Liver (tissue), 9 donors: ENCODE results near the gene DCUN1D2. TPM values are rescaled to one million over a fixed set of nuclear protein-coding genes. Genes with fewer than 3 reads are reported as not detected.

Source experiments
- DNase-seq: peaks from one replicate; pipeline ENCODE4 v3.0.0-alpha.2; 2017; ENCODE audit warnings: low spot score
- H3K27ac ChIP-seq, 2 donors: one replicate each; pipeline ENCODE4 v1.7.0; 2013; ENCODE audit warnings: inconsistent platforms in 2 of 2, low read length in 2 of 2, control low read depth in 1 of 2, low read depth in 1 of 2, mild to moderate bottlenecking in 1 of 2
- H3K27me3 ChIP-seq, 4 donors: one replicate each; pipeline versions ENCODE4 v1.6.1 to v1.7.0; 2013; ENCODE audit warnings: low read length in 3 of 4, inconsistent platforms in 1 of 4, mild to moderate bottlenecking in 1 of 4, moderate library complexity in 1 of 4; ENCODE audit not compliant: control insufficient read depth in 4 of 4, insufficient read depth in 4 of 4
- H3K36me3 ChIP-seq, 4 donors: one replicate each; pipeline versions ENCODE4 v1.6.1 to v1.7.0; 2013; ENCODE audit warnings: low read length in 3 of 4, mild to moderate bottlenecking in 3 of 4, low read depth in 1 of 4, moderate library complexity in 1 of 4; ENCODE audit not compliant: control insufficient read depth in 4 of 4, insufficient read depth in 3 of 4
- H3K4me1 ChIP-seq, 4 donors: one replicate each; pipeline versions ENCODE4 v1.6.1 to v1.7.0; 2013; ENCODE audit warnings: low read length in 3 of 4, mild to moderate bottlenecking in 3 of 4, moderate library complexity in 1 of 4; ENCODE audit not compliant: control insufficient read depth in 4 of 4, insufficient read depth in 4 of 4
- H3K4me3 ChIP-seq, 3 donors: one replicate each; pipeline versions ENCODE4 v1.6.1 to v1.7.0; 2013; ENCODE audit warnings: low read length in 3 of 3, control low read depth in 1 of 3, low read depth in 1 of 3, mild to moderate bottlenecking in 1 of 3
- H3K9ac ChIP-seq, 2 donors: one replicate each; pipeline ENCODE4 v1.7.0; 2013; ENCODE audit warnings: low read length in 2 of 2, mild to moderate bottlenecking in 2 of 2, moderate library complexity in 2 of 2, control low read depth in 1 of 2, low read depth in 1 of 2
- H3K9me3 ChIP-seq, 4 donors: one replicate each; pipeline versions ENCODE4 v1.6.1 to v1.7.0; 2013; ENCODE audit warnings: low read length in 3 of 4; ENCODE audit not compliant: control insufficient read depth in 4 of 4
- CTCF ChIP-seq: fragments of 150-350 bp; IDR thresholded peaks from 2 replicates; pipeline ENCODE4 v1.5.1; 2017; ENCODE audit warnings: improper control_type of control experiment, low read depth, low read length; ENCODE audit not compliant: missing input control
- EGR1 ChIP-seq, 2 donors: IDR thresholded peaks; 2 replicates each; pipeline ENCODE4 v1.6.1; 2016 to 2018; ENCODE audit warnings: antibody characterized with exemption in 2 of 2, low read depth in 2 of 2
- FOXA1 ChIP-seq: IDR thresholded peaks from 2 replicates; pipeline ENCODE4 v1.6.1; 2016; ENCODE audit warnings: antibody characterized with exemption
- FOXA2 ChIP-seq: IDR thresholded peaks from 2 replicates; pipeline ENCODE4 v1.6.1; 2016; ENCODE audit warnings: antibody characterized with exemption
- GABPA ChIP-seq, 2 donors: IDR thresholded peaks in 1 of 2; conservative IDR thresholded peaks in 1 of 2; 2 replicates each; pipeline ENCODE4 v1.6.1; 2016; ENCODE audit warnings: antibody characterized with exemption in 2 of 2, mild to moderate bottlenecking in 1 of 2, moderate library complexity in 1 of 2
- HNF4A ChIP-seq, 2 donors: conservative IDR thresholded peaks; 2 replicates each; pipeline ENCODE4 v1.6.1; 2016; ENCODE audit warnings: antibody characterized with exemption in 2 of 2, mild to moderate bottlenecking in 2 of 2
- HNF4G ChIP-seq: IDR thresholded peaks from 2 replicates; pipeline ENCODE4 v1.6.1; 2016; ENCODE audit warnings: antibody characterized with exemption
- JUND ChIP-seq, 2 donors: IDR thresholded peaks; 2 replicates each; pipeline ENCODE4 v1.6.1; 2016; ENCODE audit warnings: antibody characterized with exemption in 2 of 2
- MAX ChIP-seq: IDR thresholded peaks from 2 replicates; pipeline ENCODE4 v1.6.1; 2016; ENCODE audit warnings: antibody characterized with exemption
- NR2F2 ChIP-seq: IDR thresholded peaks from 2 replicates; pipeline ENCODE4 v1.6.1; 2016; ENCODE audit warnings: antibody characterized with exemption
- RAD21 ChIP-seq, 2 donors: IDR thresholded peaks; 2 replicates each; pipeline ENCODE4 v1.6.1; 2016; ENCODE audit warnings: antibody characterized with exemption in 2 of 2, mild to moderate bottlenecking in 2 of 2
- RXRA ChIP-seq, 2 donors: IDR thresholded peaks; 2 replicates each; pipeline ENCODE4 v1.6.1; 2017 to 2018; ENCODE audit warnings: antibody characterized with exemption in 2 of 2, mild to moderate bottlenecking in 1 of 2
- SP1 ChIP-seq: IDR thresholded peaks from 2 replicates; pipeline ENCODE4 v1.6.1; 2018; ENCODE audit warnings: antibody characterized with exemption, mild to moderate bottlenecking
- TAF1 ChIP-seq: conservative IDR thresholded peaks from 2 replicates; pipeline ENCODE4 v1.6.1; 2016; ENCODE audit warnings: antibody characterized with exemption, mild to moderate bottlenecking
- YY1 ChIP-seq: IDR thresholded peaks from 2 replicates; pipeline ENCODE4 v1.6.1; 2016; ENCODE audit warnings: antibody characterized with exemption, mild to moderate bottlenecking
- WGBS: extraction: QIAGEN DNeasy Blood & Tissue Kit; methylation state at CpG from one replicate; pipeline ENCODE4 v1.1.7; 2013; 5-methylcytosine and 5-hydroxymethylcytosine counted together
- polyA plus RNA-seq, 2 donors: library from polyadenylated mRNA; stranded (reverse) in 1 of 2; unstranded in 1 of 2; fragments of 200-250 nt in 1 of 2; fragments of >200 nt in 1 of 2; fragmentation: Nextera tagmentation in 1 of 2; extraction: Ambion mirVana in 1 of 2; gene quantifications; one replicate each; pipeline versions ENCODE4 v1.2.1 to v1.2.3, GENCODE V29; 2013 to 2015
- total RNA-seq, 2 donors: library from RNA; depleted of rRNA; stranded (reverse); fragments of >200 nt; gene quantifications; one replicate each; pipeline ENCODE4 v1.2.3, GENCODE V29; 2014
- TF ChIP-seq, protein P1 (sequence below): IDR thresholded peaks from 2 replicates; pipeline ENCODE4 v1.6.1; 2016; ENCODE audit warnings: antibody characterized with exemption
- TF ChIP-seq, protein P2 (sequence below): IDR thresholded peaks from 2 replicates; pipeline ENCODE4 v1.6.1; 2016; ENCODE audit warnings: antibody characterized with exemption
- TF ChIP-seq, protein P3 (sequence below): IDR thresholded peaks from 2 replicates; pipeline ENCODE4 v1.6.1; 2016; ENCODE audit warnings: antibody characterized with exemption, mild to moderate bottlenecking
- donor health status: healthy.
- donor health status: healthy.
- donor health status: healthy.
- donor health status: healthy.
- donor health status: healthy.

The DCUN1D2 gene
- total and polyA plus RNA-seq, 4 donors, result 4.0 to 13.1 (median 5.5) TPM

DNA sequence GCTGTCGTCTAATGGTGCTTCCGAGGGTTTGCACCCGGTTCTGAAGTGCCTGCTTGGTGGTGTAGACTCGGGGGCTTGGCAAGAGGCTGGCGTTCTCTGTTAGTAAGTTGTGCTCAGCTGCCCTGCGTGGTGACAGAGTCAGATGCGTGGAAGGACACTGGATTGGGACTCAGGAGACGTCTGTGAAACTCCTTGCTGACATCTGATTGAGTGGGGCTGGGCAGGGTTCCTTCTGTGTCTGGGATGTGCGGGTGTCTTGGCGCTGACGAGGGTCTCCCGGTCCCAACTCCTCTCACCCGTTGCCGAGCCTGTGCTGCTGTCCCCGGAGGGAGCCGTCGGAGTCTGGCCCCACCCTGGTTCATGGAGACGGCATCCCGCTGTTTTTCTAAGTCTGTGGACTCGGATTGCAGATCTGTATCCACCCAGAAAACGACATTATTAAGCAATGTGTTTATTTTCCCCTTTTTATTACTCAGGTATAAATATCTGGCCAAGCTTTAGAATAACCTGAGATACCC lies 16.4 kb upstream of the DCUN1D2 start:
- no peak overlapping the region for H3K9ac ChIP-seq
- H3K27me3 ChIP-seq, result no peaks in the 10 kb centered on the region
- H3K4me1 ChIP-seq, result no peaks in the 10 kb centered on the region
- no peak overlapping the region for H3K27ac ChIP-seq
- H3K36me3 ChIP-seq, result peaks cover 0 to 22% (median 13%) of the 10 kb centered on the region in 4 donors
- TF ChIP-seq FOXA1, result no peak
- TF ChIP-seq EGR1 (IDR thresholded peaks at IDR 0.05; ENCODE audit: low read depth in 2 of 2), result no peak
- no peak for TF ChIP-seq JUND (IDR thresholded peaks at IDR 0.05)
- no peak for TF ChIP-seq MAX
- no peak for TF ChIP-seq HNF4A (conservative IDR thresholded peaks at IDR 0.05)
- TF ChIP-seq CTCF, result no peak
- no peak for TF ChIP-seq RAD21 (IDR thresholded peaks at IDR 0.05)
- TF ChIP-seq, protein P1, sequence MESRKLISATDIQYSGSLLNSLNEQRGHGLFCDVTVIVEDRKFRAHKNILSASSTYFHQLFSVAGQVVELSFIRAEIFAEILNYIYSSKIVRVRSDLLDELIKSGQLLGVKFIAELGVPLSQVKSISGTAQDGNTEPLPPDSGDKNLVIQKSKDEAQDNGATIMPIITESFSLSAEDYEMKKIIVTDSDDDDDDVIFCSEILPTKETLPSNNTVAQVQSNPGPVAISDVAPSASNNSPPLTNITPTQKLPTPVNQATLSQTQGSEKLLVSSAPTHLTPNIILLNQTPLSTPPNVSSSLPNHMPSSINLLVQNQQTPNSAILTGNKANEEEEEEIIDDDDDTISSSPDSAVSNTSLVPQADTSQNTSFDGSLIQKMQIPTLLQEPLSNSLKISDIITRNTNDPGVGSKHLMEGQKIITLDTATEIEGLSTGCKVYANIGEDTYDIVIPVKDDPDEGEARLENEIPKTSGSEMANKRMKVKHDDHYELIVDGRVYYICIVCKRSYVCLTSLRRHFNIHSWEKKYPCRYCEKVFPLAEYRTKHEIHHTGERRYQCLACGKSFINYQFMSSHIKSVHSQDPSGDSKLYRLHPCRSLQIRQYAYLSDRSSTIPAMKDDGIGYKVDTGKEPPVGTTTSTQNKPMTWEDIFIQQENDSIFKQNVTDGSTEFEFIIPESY, result no peak
- DNase-seq, result no peak
- H3K4me3 ChIP-seq, result no peak overlapping the region
- 90% methylated on average over 21 of the region's 21 CpGs for WGBS
- no peaks in the 10 kb centered on the region for H3K9me3 ChIP-seq

GRCh38 chr13:113506025-113506685 lies 15.6 kb upstream of the DCUN1D2 start:
- Histone ChIP-seq H3K27me3 (no peaks in the 10 kb centered on the region), H3K36me3 (peaks cover 0 to 25% (median 14%) of the 10 kb centered on the region in 4 donors), H3K4me1 (no peaks in the 10 kb centered on the region), H3K9ac (no peak overlapping the region), H3K4me3 (no peak overlapping the region), H3K27ac (no peak overlapping the region), H3K9me3 (no peaks in the 10 kb centered on the region)
- 79% methylated on average over 16 of the region's 16 CpGs for WGBS
- TF ChIP-seq HNF4G (no peak), GABPA (IDR thresholded peaks at IDR 0.05 in 1 of 2, conservative IDR thresholded peaks at IDR 0.05 in 1 of 2) (no peak), RAD21 (IDR thresholded peaks at IDR 0.05) (no peak), HNF4A (conservative IDR thresholded peaks at IDR 0.05) (no peak), FOXA1 (no peak), TAF1 (no peak), EGR1 (IDR thresholded peaks at IDR 0.05; ENCODE audit: low read depth in 2 of 2) (no peak), YY1 (no peak), RXRA (IDR thresholded peaks at IDR 0.05) (no peak), MAX (no peak), CTCF (no peak), NR2F2 (no peak), FOXA2 (no peak), SP1 (no peak), JUND (IDR thresholded peaks at IDR 0.05) (no peak)
- TF ChIP-seq, protein P2, sequence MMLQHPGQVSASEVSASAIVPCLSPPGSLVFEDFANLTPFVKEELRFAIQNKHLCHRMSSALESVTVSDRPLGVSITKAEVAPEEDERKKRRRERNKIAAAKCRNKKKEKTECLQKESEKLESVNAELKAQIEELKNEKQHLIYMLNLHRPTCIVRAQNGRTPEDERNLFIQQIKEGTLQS, result no peak
- TF ChIP-seq, protein P3, sequence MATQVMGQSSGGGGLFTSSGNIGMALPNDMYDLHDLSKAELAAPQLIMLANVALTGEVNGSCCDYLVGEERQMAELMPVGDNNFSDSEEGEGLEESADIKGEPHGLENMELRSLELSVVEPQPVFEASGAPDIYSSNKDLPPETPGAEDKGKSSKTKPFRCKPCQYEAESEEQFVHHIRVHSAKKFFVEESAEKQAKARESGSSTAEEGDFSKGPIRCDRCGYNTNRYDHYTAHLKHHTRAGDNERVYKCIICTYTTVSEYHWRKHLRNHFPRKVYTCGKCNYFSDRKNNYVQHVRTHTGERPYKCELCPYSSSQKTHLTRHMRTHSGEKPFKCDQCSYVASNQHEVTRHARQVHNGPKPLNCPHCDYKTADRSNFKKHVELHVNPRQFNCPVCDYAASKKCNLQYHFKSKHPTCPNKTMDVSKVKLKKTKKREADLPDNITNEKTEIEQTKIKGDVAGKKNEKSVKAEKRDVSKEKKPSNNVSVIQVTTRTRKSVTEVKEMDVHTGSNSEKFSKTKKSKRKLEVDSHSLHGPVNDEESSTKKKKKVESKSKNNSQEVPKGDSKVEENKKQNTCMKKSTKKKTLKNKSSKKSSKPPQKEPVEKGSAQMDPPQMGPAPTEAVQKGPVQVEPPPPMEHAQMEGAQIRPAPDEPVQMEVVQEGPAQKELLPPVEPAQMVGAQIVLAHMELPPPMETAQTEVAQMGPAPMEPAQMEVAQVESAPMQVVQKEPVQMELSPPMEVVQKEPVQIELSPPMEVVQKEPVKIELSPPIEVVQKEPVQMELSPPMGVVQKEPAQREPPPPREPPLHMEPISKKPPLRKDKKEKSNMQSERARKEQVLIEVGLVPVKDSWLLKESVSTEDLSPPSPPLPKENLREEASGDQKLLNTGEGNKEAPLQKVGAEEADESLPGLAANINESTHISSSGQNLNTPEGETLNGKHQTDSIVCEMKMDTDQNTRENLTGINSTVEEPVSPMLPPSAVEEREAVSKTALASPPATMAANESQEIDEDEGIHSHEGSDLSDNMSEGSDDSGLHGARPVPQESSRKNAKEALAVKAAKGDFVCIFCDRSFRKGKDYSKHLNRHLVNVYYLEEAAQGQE, result no peak
- TF ChIP-seq, protein P1, result no peak
- DNase-seq, result no peak
